ENCODE measurements around the gene NBL1. TPM values are rescaled to one million over a fixed set of nuclear protein-coding genes. Genes with fewer than 3 reads are reported as not detected.

The NBL1 gene
- polyA plus RNA-seq, 1 experiment, result 171 TPM

DNA sequence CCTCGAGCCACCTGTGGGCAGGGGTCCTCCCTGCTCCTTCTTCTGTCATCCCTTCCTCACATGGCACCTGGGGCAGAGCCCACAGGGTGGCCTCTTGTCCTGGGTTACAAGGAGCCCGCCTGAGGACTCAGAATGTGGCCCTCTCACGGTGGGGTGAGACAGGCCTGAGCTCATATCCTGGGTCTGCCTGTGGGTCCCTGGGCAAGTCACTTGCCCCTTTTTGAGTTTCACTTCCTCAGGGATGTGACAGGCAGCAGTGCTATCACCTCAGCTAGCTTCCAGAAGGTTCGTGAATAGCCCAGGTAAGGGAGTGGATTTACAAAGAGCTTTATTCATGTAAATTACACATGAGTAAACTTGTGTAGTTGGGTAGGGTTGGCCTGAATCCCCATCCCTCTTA is 54.1 kb downstream of the NBL1 start:
- Histone ChIP-seq H3K27me3 (ENCODE audit: control insufficient read depth, insufficient read depth, low read length) (no peaks in the 10 kb centered on the region), H3K4me3 (ENCODE audit: low read depth, low read length) (no peak overlapping the region), H3K36me3 (ENCODE audit: control insufficient read depth, insufficient read depth, low read length) (peaks cover 8% of the 10 kb centered on the region)
- TF ChIP-seq, protein P1, sequence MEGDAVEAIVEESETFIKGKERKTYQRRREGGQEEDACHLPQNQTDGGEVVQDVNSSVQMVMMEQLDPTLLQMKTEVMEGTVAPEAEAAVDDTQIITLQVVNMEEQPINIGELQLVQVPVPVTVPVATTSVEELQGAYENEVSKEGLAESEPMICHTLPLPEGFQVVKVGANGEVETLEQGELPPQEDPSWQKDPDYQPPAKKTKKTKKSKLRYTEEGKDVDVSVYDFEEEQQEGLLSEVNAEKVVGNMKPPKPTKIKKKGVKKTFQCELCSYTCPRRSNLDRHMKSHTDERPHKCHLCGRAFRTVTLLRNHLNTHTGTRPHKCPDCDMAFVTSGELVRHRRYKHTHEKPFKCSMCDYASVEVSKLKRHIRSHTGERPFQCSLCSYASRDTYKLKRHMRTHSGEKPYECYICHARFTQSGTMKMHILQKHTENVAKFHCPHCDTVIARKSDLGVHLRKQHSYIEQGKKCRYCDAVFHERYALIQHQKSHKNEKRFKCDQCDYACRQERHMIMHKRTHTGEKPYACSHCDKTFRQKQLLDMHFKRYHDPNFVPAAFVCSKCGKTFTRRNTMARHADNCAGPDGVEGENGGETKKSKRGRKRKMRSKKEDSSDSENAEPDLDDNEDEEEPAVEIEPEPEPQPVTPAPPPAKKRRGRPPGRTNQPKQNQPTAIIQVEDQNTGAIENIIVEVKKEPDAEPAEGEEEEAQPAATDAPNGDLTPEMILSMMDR (IDR thresholded peaks at IDR 0.05; ENCODE audit: insufficient read depth, low read depth, low read length), result no peak
- CTCF ChIA-PET, result interaction anchor here (0.9 to 2.0 kb wide), 3 partner anchors 8 to 37 kb away, joined by 3 to 11 read pairs (median 4); no protein-coding TSS in a partner anchor
- POLR2A ChIA-PET, result interaction anchor here (0.7 kb wide), 1 partner anchor 16 kb away, joined by 12 read pairs; no protein-coding TSS in a partner anchor
- no peak for DNase-seq (ENCODE audit: low read depth)

DNA sequence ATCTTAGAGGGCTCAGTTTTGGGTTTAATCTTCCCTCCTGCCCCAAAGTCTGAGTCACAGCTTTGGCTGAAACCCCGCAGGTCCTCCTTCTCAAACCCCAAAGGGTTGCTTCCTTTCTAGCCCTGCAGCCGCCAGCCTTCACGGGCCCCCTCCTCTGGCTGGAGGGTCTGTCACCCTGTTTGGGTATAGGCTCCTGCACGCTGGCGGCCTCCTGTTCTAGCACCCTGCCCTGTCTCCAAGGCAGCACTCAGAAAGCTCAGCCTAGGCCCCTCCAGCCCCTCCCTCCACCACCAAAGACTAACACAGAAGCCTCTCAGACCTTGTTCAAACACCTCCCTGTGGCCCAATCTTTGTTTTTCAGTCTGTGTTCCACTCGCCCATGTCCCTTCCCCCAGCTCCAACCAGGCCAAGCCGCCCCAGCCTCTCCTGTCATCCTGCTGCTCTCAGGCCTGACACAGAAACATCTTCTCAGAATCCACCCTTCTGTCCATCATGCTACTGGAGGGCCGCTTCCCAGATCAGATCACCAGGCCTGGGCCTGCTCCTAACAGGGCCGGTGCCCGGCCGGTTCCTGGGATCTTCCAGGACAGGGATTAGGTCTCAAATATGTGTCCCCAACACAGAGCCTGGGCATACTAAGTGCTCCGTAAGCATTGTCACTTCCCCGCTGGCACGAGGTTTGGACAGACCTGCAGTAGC is 56.1 kb downstream of the NBL1 start:
- ChIA-PET POLR2A (no interaction called here), CTCF (interaction anchor here (1.1 to 1.2 kb wide), 2 partner anchors 11 to 38 kb away, joined by 3 read pairs; no protein-coding TSS in a partner anchor)
- DNase-seq (ENCODE audit: low read depth), result no peak
- TF ChIP-seq, protein P1 (IDR thresholded peaks at IDR 0.05; ENCODE audit: insufficient read depth, low read depth, low read length), result no peak
- Histone ChIP-seq H3K27me3 (ENCODE audit: control insufficient read depth, insufficient read depth, low read length) (no peaks in the 10 kb centered on the region), H3K4me3 (ENCODE audit: low read depth, low read length) (no peak overlapping the region), H3K36me3 (ENCODE audit: control insufficient read depth, insufficient read depth, low read length) (peaks cover 3% of the 10 kb centered on the region)

DNA sequence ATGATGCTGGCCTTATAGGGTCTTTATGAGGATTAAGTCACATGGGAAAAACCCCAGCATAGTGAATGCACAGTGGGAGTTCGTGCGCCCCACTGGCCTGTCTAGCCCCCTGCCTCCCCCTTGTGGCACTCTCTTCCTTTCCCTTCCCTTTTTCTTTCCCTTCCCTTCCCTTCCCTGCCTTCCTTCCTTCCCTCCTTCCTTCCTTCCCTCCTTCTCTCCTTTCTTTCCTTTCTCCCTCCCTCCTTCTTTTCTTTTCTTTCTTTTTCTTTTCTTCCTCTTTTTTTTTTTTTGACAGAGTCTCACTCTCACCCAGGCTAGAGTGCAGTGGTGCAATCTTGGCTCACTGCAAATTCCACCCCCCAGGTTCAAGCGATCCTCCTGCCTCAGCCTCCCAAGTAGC is 59.2 kb downstream of the NBL1 start:
- Histone ChIP-seq H3K4me3 (ENCODE audit: low read depth, low read length) (no peak overlapping the region), H3K27me3 (ENCODE audit: control insufficient read depth, insufficient read depth, low read length) (no peaks in the 10 kb centered on the region), H3K36me3 (ENCODE audit: control insufficient read depth, insufficient read depth, low read length) (no peaks in the 10 kb centered on the region; the same call in none of the 2 replicates)
- TF ChIP-seq, protein P1 (IDR thresholded peaks at IDR 0.05; ENCODE audit: insufficient read depth, low read depth, low read length), result no peak
- no peak for DNase-seq (ENCODE audit: low read depth)
- CTCF ChIA-PET, result interaction anchor here (0.9 to 9.3 kb wide), 10 partner anchors 11 to 179 kb away, joined by 3 to 162 read pairs (median 16); partner anchors contain the start of gene OTUD3
- POLR2A ChIA-PET, result no interaction called here

DNA sequence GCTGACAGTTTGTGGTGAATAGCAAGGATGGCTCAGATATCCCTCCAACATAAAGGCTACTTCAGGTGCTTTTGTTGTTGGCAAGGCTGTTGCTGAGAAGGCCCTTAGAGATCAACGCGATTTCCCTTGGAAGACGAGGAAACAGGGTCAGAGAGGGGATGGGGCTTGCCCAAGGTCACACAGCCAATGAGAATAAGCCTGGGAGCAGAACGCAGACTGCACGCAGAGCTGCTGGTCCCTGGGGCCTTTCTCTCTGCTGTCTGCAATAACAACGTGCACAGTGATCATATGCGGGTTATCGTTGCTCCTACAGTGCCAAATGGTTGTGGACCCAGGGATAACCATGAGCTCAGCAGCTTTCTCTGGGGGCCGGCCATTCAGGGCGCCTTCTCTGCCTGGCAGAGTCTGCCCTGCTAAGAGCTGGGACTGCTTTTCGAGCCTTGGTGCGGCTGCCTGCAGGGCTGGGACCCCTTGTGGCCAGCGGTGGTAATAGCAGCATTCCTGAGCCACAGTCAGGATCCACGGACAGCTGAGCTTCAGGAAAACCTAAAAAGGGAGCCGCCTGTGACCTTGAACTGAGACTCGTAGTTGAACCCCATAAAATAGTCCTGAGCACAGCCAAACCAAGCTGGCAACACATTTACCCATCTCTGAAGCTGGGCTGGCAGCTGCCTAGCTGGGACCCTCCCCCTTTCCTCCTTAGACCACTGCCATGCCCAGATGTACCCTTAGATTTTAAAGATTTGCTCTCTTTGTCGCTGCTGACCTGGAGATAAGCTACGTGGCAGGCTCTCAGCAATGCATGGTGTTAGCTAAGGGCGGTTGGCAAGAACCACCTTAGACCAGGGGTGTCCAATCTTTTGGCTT is 60.4 kb downstream of the NBL1 start:
- H3K4me3 ChIP-seq (ENCODE audit: low read depth, low read length), result no peak overlapping the region
- POLR2A ChIA-PET, result interaction anchor here (0.6 kb wide), 1 partner anchor 19 kb away, joined by 4 read pairs; no protein-coding TSS in a partner anchor
- CTCF ChIA-PET, result interaction anchor here (0.6 to 9.3 kb wide), 31 partner anchors 10 to 363 kb away, joined by 3 to 162 read pairs (median 4); partner anchors contain the start of genes HTR6 and OTUD3
- TF ChIP-seq, protein P1 (IDR thresholded peaks at IDR 0.05; ENCODE audit: insufficient read depth, low read depth, low read length), result peak; percentile 97
- H3K27me3 ChIP-seq (ENCODE audit: control insufficient read depth, insufficient read depth, low read length), result no peaks in the 10 kb centered on the region
- peak; percentile 4 for DNase-seq (ENCODE audit: low read depth)
- no peaks in the 10 kb centered on the region; the same call in none of the 2 replicates for H3K36me3 ChIP-seq (ENCODE audit: control insufficient read depth, insufficient read depth, low read length)
